GM06990 (cell line): ENCODE results near the gene OMA1.

Source experiments
- DNase-seq: peaks from one replicate; pipeline ENCODE4 v3.0.0-alpha.2; 2011; ENCODE audit not compliant: insufficient read length; ENCODE audit errors: extremely low read depth
- H3K27me3 ChIP-seq: replicated peaks from 2 replicates; pipeline ENCODE4 v1.6.0; 2011; ENCODE audit warnings: low read length; ENCODE audit not compliant: control insufficient read depth, insufficient read depth
- H3K36me3 ChIP-seq: 2 replicates; pipeline ENCODE4 v1.5.1; 2011; ENCODE audit warnings: low read length; ENCODE audit not compliant: control insufficient read depth, insufficient read depth
- H3K4me3 ChIP-seq: replicated peaks from 2 replicates; pipeline ENCODE4 v1.5.1; 2011; ENCODE audit warnings: low read depth, mild to moderate bottlenecking, control low read depth, low read length
- CTCF ChIP-seq: IDR thresholded peaks from 2 replicates; pipeline ENCODE4 v1.5.1; 2011; ENCODE audit warnings: low read length, control low read depth, mild to moderate bottlenecking, inconsistent platforms; ENCODE audit not compliant: insufficient read depth, poor library complexity, severe bottlenecking

Gene OMA1

GRCh38 chr1:58487002-58487401, 59.5 kb downstream of the OMA1 start:
- TF ChIP-seq CTCF, result no peak
- H3K4me3 ChIP-seq, result no peak overlapping the region
- DNase-seq, result no peak
- H3K27me3 ChIP-seq, result no peaks in the 10 kb centered on the region
- H3K36me3 ChIP-seq, result no peaks in the 10 kb centered on the region; the same call in 1 of the 2 replicates

GRCh38 chr1:58481962-58482361, 64.6 kb downstream of the OMA1 start:
- no peak for DNase-seq
- H3K27me3 ChIP-seq, result no peaks in the 10 kb centered on the region
- TF ChIP-seq CTCF, result no peak
- peaks cover 2% of the 10 kb centered on the region; the same call in 1 of the 2 replicates for H3K36me3 ChIP-seq
- H3K4me3 ChIP-seq, result no peak overlapping the region

DNA sequence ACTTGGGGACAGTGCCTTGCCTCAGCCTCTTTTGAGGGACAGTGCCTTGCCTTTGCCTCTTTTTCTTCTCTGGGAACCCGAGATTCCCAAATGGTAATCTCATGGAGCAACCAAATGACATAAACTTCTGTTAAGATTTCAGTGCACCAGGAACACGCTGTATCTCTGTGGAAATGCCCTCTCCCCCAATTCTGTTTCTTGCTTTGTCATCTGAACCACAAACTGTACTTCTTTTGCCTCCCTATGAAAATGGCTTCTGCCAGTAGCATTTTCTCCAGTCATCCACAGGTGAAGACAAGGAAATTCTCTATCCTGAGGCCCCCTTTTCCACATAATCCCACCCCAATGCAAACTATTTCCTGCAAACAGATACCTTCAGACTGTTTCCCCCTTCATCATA, 66.3 kb downstream of the OMA1 start:
- Histone ChIP-seq H3K27me3 (no peaks in the 10 kb centered on the region), H3K4me3 (no peak overlapping the region), H3K36me3 (peaks cover 2% of the 10 kb centered on the region; the same call in 1 of the 2 replicates)
- no peak for TF ChIP-seq CTCF
- no peak for DNase-seq

- Histone ChIP-seq H3K4me3 (no peak overlapping the region), H3K27me3 (no peaks in the 10 kb centered on the region), H3K36me3 (peaks cover 2% of the 10 kb centered on the region; the same call in 1 of the 2 replicates)
- no peak for TF ChIP-seq CTCF
- DNase-seq, result no peak
These were observed 69.1 kb downstream of the OMA1 start for GRCh38 chr1:58477390-58477789.

DNA sequence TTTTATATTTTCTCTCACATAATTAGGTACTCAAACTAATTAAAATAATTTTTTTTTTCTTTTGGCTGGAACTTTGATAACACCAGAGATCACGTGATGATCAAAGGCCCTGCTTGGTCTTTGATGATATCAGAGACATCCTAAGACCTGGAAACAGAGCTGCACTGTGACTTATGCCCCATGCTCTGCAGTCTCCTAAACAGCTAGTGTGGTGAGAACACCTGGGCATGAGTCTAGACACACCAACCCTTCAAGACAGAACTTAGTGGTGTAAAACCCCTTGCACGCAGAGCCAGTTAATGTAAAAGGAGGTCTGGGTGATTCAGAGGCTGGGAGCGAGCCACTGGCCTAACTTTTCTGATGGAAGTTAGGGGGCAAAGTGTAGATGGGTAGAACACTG, 70.3 kb downstream of the OMA1 start:
- peaks cover 2% of the 10 kb centered on the region; the same call in 1 of the 2 replicates for H3K36me3 ChIP-seq
- H3K27me3 ChIP-seq, result no peaks in the 10 kb centered on the region
- no peak for TF ChIP-seq CTCF
- H3K4me3 ChIP-seq, result no peak overlapping the region
- no peak for DNase-seq

DNA sequence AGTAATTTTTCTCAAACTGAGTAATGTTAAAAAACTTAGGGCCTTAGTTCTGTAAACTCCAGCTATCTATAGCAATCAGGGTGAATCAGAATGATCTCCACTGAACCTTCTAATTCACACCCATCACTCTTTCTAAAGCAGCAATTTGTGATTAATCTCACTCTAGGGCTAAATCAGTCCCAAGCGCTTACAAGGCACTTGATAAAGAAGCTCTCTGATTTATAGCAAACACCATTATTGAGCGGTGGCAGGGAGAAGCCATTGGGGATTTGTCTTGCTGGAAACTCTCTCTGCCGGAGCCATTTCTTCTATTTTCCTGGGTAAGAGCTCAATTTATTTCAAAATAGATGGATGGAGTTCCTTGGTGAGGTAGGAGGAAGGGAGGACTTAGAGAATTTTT, 77.0 kb downstream of the OMA1 start:
- DNase-seq, result no peak
- H3K4me3 ChIP-seq, result no peak overlapping the region
- no peak for TF ChIP-seq CTCF
- H3K36me3 ChIP-seq, result no peaks in the 10 kb centered on the region
- no peaks in the 10 kb centered on the region for H3K27me3 ChIP-seq
